DND-41 (cell line): ENCODE measurements around the gene ZFYVE26.

Experiments used
- EZH2 ChIP-seq: IDR thresholded peaks from 3 replicates; pipeline ENCODE4 v1.6.1; 2012; ENCODE audit warnings: borderline replicate concordance, low read depth, mild to moderate bottlenecking, moderate library complexity, low read length, inconsistent platforms; ENCODE audit not compliant: severe bottlenecking
- TF ChIP-seq, protein P1 (sequence below): IDR thresholded peaks from 2 replicates; pipeline ENCODE4 v1.5.1; 2012; ENCODE audit warnings: borderline replicate concordance, low read length, moderate library complexity, mild to moderate bottlenecking; ENCODE audit not compliant: poor library complexity, severe bottlenecking; ENCODE audit errors: extremely low read depth

DNA sequence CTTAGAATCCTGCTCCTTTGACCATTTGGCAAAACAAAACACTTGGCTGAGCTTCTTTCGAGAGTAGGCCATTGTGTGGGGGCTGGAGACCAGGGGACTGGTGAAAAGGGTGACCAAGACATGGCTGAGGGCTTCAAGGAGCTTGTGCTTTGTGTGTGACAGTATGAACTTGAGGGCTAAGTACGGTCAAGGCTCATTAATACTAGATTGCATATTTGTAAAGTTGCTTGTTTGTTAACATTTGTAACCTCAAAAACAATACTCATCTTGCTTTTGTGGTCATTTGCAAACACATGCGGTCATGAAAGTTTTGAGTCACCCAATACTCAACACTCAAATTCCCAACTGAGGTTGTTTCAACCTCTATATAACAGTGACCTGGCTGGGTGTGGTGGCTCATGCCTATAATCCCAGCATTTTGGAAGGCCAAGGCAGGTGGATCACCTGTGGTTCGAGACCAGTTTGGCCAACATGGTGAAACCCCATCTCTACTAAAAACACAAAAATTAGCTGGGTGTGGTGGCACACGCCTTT, 42.5 kb downstream of the ZFYVE26 start:
- TF ChIP-seq, protein P1, sequence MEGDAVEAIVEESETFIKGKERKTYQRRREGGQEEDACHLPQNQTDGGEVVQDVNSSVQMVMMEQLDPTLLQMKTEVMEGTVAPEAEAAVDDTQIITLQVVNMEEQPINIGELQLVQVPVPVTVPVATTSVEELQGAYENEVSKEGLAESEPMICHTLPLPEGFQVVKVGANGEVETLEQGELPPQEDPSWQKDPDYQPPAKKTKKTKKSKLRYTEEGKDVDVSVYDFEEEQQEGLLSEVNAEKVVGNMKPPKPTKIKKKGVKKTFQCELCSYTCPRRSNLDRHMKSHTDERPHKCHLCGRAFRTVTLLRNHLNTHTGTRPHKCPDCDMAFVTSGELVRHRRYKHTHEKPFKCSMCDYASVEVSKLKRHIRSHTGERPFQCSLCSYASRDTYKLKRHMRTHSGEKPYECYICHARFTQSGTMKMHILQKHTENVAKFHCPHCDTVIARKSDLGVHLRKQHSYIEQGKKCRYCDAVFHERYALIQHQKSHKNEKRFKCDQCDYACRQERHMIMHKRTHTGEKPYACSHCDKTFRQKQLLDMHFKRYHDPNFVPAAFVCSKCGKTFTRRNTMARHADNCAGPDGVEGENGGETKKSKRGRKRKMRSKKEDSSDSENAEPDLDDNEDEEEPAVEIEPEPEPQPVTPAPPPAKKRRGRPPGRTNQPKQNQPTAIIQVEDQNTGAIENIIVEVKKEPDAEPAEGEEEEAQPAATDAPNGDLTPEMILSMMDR: no peak
- no peak for TF ChIP-seq EZH2
